Panc1 (cell line): ENCODE data around the gene ASTE1. TPM values are rescaled to one million over a fixed set of nuclear protein-coding genes. Genes with fewer than 3 reads are reported as not detected.

Source experiments
- ATAC-seq: fragments of 200-7000 bp; cut with Tn5 transposase; 2 replicates; pipeline ENCODE4 v1.9.1; 2020; ENCODE audit warnings: mild to moderate bottlenecking, moderate library complexity
- BruUV-seq: library from RNA; stranded (reverse); fragments of 400-500 nt; replicated peaks from 2 replicates; lab custom pipeline; 2021; lab: Mats Ljungman, UMichigan
- CTCF ChIA-PET: fragments of 300-600 bp; sonication (Branson Sonifier 250); formaldehyde crosslinking; loops from one replicate; lab custom pipeline; 2022; ENCODE audit warnings: antibody characterized with exemption; lab: Charles Lee
- POLR2A ChIA-PET: fragments of 300-600 bp; sonication (Branson Sonifier 250); formaldehyde crosslinking; loops from one replicate; lab custom pipeline; 2022; ENCODE audit warnings: antibody characterized with exemption; lab: Charles Lee
- DNase-seq: peaks from one replicate; pipeline ENCODE4 v3.0.0-alpha.2; 2010; ENCODE audit warnings: low read depth, low spot score
- H3K27ac ChIP-seq: 2 replicates; pipeline ENCODE4 v1.5.1; 2011; ENCODE audit warnings: mild to moderate bottlenecking, low read length, inconsistent platforms
- H3K27me3 ChIP-seq: fragments of 200-500 bp; sonication (Bioruptor generic); 2 replicates; pipeline ENCODE4 v1.6.0; 2014; ENCODE audit warnings: low read length, inconsistent platforms; ENCODE audit not compliant: control insufficient read depth, insufficient read depth
- H3K36me3 ChIP-seq: fragments of 200-500 bp; sonication (Bioruptor generic); 2 replicates; pipeline ENCODE4 v1.5.1; 2014; ENCODE audit warnings: inconsistent platforms, mild to moderate bottlenecking, low read length, moderate library complexity; ENCODE audit not compliant: control insufficient read depth, insufficient read depth
- H3K4me1 ChIP-seq: 2 replicates; pipeline ENCODE4 v1.5.1; 2011; ENCODE audit warnings: inconsistent platforms, mild to moderate bottlenecking, low read length, moderate library complexity; ENCODE audit not compliant: control insufficient read depth, insufficient read depth
- H3K4me3 ChIP-seq, 2 experiments: 2 replicates each; pipeline ENCODE4 v1.5.1; 2011 to 2012; ENCODE audit warnings: low read depth in 2 of 2, low read length in 2 of 2, mild to moderate bottlenecking in 2 of 2, inconsistent platforms in 1 of 2, moderate library complexity in 1 of 2
- H3K9me3 ChIP-seq: fragments of 200-500 bp; sonication (Bioruptor generic); 2 replicates; pipeline ENCODE4 v1.5.1; 2014; ENCODE audit warnings: low read depth, mild to moderate bottlenecking, inconsistent platforms, low read length, moderate library complexity; ENCODE audit not compliant: control insufficient read depth, insufficient read depth
- CTCF ChIP-seq: fragments of 450-650 bp; IDR thresholded peaks from 2 replicates; pipeline ENCODE4 v1.5.1; 2017; ENCODE audit warnings: mild to moderate bottlenecking
- POLR2AphosphoS5 ChIP-seq: IDR thresholded peaks from 2 replicates; pipeline ENCODE4 v1.6.1; 2012; ENCODE audit warnings: mild to moderate bottlenecking, low read depth, low read length, moderate library complexity
- SIN3A ChIP-seq: IDR thresholded peaks from 2 replicates; pipeline ENCODE4 v1.6.1; 2012; ENCODE audit warnings: low read depth, mild to moderate bottlenecking, low read length, moderate library complexity, borderline replicate concordance; ENCODE audit not compliant: insufficient read depth
- TCF7L2 ChIP-seq: IDR thresholded peaks from 2 replicates; pipeline ENCODE4 v1.6.1; 2011; ENCODE audit warnings: mild to moderate bottlenecking, low read depth, low read length, inconsistent platforms
- in situ Hi-C: cut with HindIII; loops from 2 replicates; pipeline ENCODE4 v1.10.0; 2016; ENCODE audit warnings: low sequenced_read_pairs, low pct_unique_long_range_greater_than_20kb
- intact Hi-C: fragments of 100-400 bp; cut with micrococcal nuclease; formaldehyde crosslinking; loops from one replicate; pipeline ENCODE4 v1.10.0; 2022; ENCODE audit not compliant: unreplicated experiment
- total RNA-seq: library from RNA; stranded (reverse); gene quantifications from one replicate; pipeline ENCODE4 v1.2.1, GENCODE V29; 2021; ENCODE audit not compliant: unreplicated experiment
- TF ChIP-seq, protein P1 (sequence below), 2 experiments: IDR thresholded peaks; 2 replicates each; pipeline ENCODE4 v1.6.1; 2011 to 2012; ENCODE audit warnings: low read depth in 2 of 2, control low read depth in 1 of 2, low read length in 1 of 2, mild to moderate bottlenecking in 1 of 2, moderate library complexity in 1 of 2; ENCODE audit not compliant: insufficient read depth in 1 of 2

Gene ASTE1
- total RNA-seq, 1 experiment from 2014 or later = 7.4 TPM

GRCh38 chr3:130969621-130970020 lies 57.0 kb downstream of the ASTE1 start:
- ATAC-seq = no peak
- H3K36me3 ChIP-seq = peaks cover 6% of the 10 kb centered on the region
- in situ Hi-C loops (no loop called here), intact Hi-C loops (no loop called here)
- H3K27me3 ChIP-seq = no peaks in the 10 kb centered on the region
- no peak for DNase-seq
- TF ChIP-seq SIN3A = no peak
- no peak for TF ChIP-seq POLR2AphosphoS5
- TF ChIP-seq, protein P1, sequence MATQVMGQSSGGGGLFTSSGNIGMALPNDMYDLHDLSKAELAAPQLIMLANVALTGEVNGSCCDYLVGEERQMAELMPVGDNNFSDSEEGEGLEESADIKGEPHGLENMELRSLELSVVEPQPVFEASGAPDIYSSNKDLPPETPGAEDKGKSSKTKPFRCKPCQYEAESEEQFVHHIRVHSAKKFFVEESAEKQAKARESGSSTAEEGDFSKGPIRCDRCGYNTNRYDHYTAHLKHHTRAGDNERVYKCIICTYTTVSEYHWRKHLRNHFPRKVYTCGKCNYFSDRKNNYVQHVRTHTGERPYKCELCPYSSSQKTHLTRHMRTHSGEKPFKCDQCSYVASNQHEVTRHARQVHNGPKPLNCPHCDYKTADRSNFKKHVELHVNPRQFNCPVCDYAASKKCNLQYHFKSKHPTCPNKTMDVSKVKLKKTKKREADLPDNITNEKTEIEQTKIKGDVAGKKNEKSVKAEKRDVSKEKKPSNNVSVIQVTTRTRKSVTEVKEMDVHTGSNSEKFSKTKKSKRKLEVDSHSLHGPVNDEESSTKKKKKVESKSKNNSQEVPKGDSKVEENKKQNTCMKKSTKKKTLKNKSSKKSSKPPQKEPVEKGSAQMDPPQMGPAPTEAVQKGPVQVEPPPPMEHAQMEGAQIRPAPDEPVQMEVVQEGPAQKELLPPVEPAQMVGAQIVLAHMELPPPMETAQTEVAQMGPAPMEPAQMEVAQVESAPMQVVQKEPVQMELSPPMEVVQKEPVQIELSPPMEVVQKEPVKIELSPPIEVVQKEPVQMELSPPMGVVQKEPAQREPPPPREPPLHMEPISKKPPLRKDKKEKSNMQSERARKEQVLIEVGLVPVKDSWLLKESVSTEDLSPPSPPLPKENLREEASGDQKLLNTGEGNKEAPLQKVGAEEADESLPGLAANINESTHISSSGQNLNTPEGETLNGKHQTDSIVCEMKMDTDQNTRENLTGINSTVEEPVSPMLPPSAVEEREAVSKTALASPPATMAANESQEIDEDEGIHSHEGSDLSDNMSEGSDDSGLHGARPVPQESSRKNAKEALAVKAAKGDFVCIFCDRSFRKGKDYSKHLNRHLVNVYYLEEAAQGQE (IDR thresholded peaks at IDR 0.05; ENCODE audit: insufficient read depth in 1 of 2, low read depth in 2 of 2, low read length in 1 of 2) = no peak
- no peak for TF ChIP-seq TCF7L2
- no peak for TF ChIP-seq CTCF
- BruUV-seq = no TSS peak
- CTCF ChIA-PET = no interaction called here
- H3K4me3 ChIP-seq = no peak overlapping the region
- no peak overlapping the region for H3K27ac ChIP-seq
- H3K4me1 ChIP-seq = no peaks in the 10 kb centered on the region; the same call in 1 of the 2 replicates
- POLR2A ChIA-PET = no interaction called here
- no peaks in the 10 kb centered on the region for H3K9me3 ChIP-seq

DNA sequence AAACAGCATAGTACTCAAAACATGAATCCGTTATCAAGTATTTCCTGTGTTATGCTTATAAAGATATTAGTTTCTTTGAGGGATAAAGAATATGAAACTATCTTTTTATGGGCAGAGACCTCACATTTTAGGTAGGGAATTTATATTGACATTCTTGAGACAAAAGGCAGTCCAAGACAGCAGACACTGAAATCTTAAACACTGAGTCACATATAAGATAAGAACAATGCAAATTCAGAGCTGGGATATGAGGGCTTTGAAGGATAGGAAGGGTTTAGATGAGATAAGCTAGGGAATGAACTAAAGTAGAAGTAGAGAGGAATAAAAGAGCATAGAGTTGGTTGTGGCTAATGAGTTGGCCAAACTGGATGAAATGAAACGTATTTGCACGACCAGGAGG lies 58.4 kb downstream of the ASTE1 start:
- Histone ChIP-seq H3K4me1 (peaks cover 8% of the 10 kb centered on the region), H3K4me3 (no peak overlapping the region), H3K36me3 (peaks cover 11% of the 10 kb centered on the region), H3K9me3 (no peaks in the 10 kb centered on the region), H3K27me3 (no peaks in the 10 kb centered on the region), H3K27ac (no peak overlapping the region)
- ChIA-PET CTCF (no interaction called here), POLR2A (no interaction called here)
- no TSS peak for BruUV-seq
- TF ChIP-seq SIN3A = no peak
- TF ChIP-seq POLR2AphosphoS5 = no peak
- no peak for TF ChIP-seq TCF7L2
- no peak for TF ChIP-seq CTCF
- TF ChIP-seq, protein P1 (IDR thresholded peaks at IDR 0.05; ENCODE audit: insufficient read depth in 1 of 2, low read depth in 2 of 2, low read length in 1 of 2) = no peak
- DNase-seq (no peak), ATAC-seq (no peak)
- intact Hi-C loops = no loop called here
- in situ Hi-C loops = no loop called here
